GM12892 (cell line): ENCODE measurements around the gene EEF1AKMT3.

ENCODE experiments used
- POLR2A ChIP-seq: IDR thresholded peaks from 2 replicates; pipeline ENCODE4 v1.6.1; 2011; ENCODE audit warnings: low read depth, low read length, control low read depth
- POLR2AphosphoS5 ChIP-seq: IDR thresholded peaks from 2 replicates; pipeline ENCODE4 v1.6.1; 2011; ENCODE audit warnings: low read depth, low read length, control low read depth

- TF ChIP-seq POLR2A (no peak), POLR2AphosphoS5 (no peak)
Observed at GRCh38 chr12:57780284-57780897, 8.0 kb downstream of the EEF1AKMT3 start.
